Measurements from ENCODE around the gene CHGA. TPM values are rescaled to one million over a fixed set of nuclear protein-coding genes. Genes with fewer than 3 reads are reported as not detected.

CHGA gene
- total RNA-seq, 2 donors from 2014 or later: 40.5 to 55.7 TPM

- H3K4me3 ChIP-seq: no peak overlapping the region
- intact Hi-C loops (cut with DNase I): no loop called here
- TF ChIP-seq CTCF (IDR thresholded peaks at IDR 0.05) (no peak), POLR2A (IDR thresholded peaks at IDR 0.05) (no peak), POLR2AphosphoS5 (IDR thresholded peaks at IDR 0.05) (no peak)
- no peak overlapping the region for H3K27ac ChIP-seq
- no peaks in the 10 kb centered on the region for H3K27me3 ChIP-seq (replicated peaks; ENCODE audit: insufficient read depth)
- no peaks in the 10 kb centered on the region for H3K36me3 ChIP-seq
- H3K9me3 ChIP-seq: no peaks in the 10 kb centered on the region
- H3K4me1 ChIP-seq (replicated peaks): no peaks in the 10 kb centered on the region
- WGBS: 91% methylated on average over 11 of the region's 11 CpGs
- DNase-seq (ENCODE audit: low spot score): no peak
Measured at GRCh38 chr14:92940543-92940942, 17.6 kb downstream of the CHGA start.

- no peaks in the 10 kb centered on the region for H3K36me3 ChIP-seq
Measured at GRCh38 chr14:92941531-92941930, 18.6 kb downstream of the CHGA start.

GRCh38 chr14:92942136-92942535, 19.2 kb downstream of the CHGA start:
- TF ChIP-seq POLR2AphosphoS5 (IDR thresholded peaks at IDR 0.05) (no peak), POLR2A (IDR thresholded peaks at IDR 0.05) (no peak), CTCF (IDR thresholded peaks at IDR 0.05) (no peak)
- Histone ChIP-seq H3K9me3 (no peaks in the 10 kb centered on the region), H3K4me1 (replicated peaks) (peaks cover 4% of the 10 kb centered on the region), H3K27me3 (replicated peaks; ENCODE audit: insufficient read depth) (no peaks in the 10 kb centered on the region), H3K27ac (no peak overlapping the region), H3K36me3 (no peaks in the 10 kb centered on the region), H3K4me3 (no peak overlapping the region)
- intact Hi-C loops (cut with DNase I): no loop called here
- DNase-seq (ENCODE audit: low spot score): no peak
- WGBS: 83% methylated on average over 5 of the region's 5 CpGs

More at GRCh38 chr14:92941531-92941930, 18.6 kb downstream of the CHGA start:
- 94% methylated on average over 29 of the region's 30 CpGs for WGBS
- Histone ChIP-seq H3K4me3 (no peak overlapping the region), H3K4me1 (replicated peaks) (peaks cover 2% of the 10 kb centered on the region), H3K27me3 (replicated peaks; ENCODE audit: insufficient read depth) (no peaks in the 10 kb centered on the region), H3K27ac (no peak overlapping the region), H3K9me3 (no peaks in the 10 kb centered on the region)
- intact Hi-C loops (cut with DNase I): no loop called here
- TF ChIP-seq POLR2A (IDR thresholded peaks at IDR 0.05): no peak
- no peak for DNase-seq (ENCODE audit: low spot score)

GRCh38 chr14:92942576-92942975, 19.6 kb downstream of the CHGA start:
- DNase-seq (ENCODE audit: low spot score): no peak
- Histone ChIP-seq H3K4me1 (replicated peaks) (peaks cover 4% of the 10 kb centered on the region), H3K4me3 (no peak overlapping the region), H3K27ac (no peak overlapping the region), H3K27me3 (replicated peaks; ENCODE audit: insufficient read depth) (no peaks in the 10 kb centered on the region), H3K9me3 (no peaks in the 10 kb centered on the region), H3K36me3 (no peaks in the 10 kb centered on the region)
- TF ChIP-seq CTCF (IDR thresholded peaks at IDR 0.05) (no peak), POLR2A (IDR thresholded peaks at IDR 0.05) (no peak), POLR2AphosphoS5 (IDR thresholded peaks at IDR 0.05) (no peak)
- intact Hi-C loops (cut with DNase I): no loop called here
- WGBS: 84% methylated on average over 8 of the region's 8 CpGs

- WGBS: 90% methylated on average over 29 of the region's 30 CpGs
- intact Hi-C loops (cut with DNase I): no loop called here
- Histone ChIP-seq H3K27ac (no peak overlapping the region), H3K9me3 (no peaks in the 10 kb centered on the region), H3K36me3 (no peaks in the 10 kb centered on the region), H3K4me1 (replicated peaks) (peaks cover 4% of the 10 kb centered on the region), H3K4me3 (no peak overlapping the region), H3K27me3 (replicated peaks; ENCODE audit: insufficient read depth) (no peaks in the 10 kb centered on the region)
- TF ChIP-seq POLR2A (IDR thresholded peaks at IDR 0.05) (no peak), POLR2AphosphoS5 (IDR thresholded peaks at IDR 0.05) (no peak), CTCF (IDR thresholded peaks at IDR 0.05) (no peak)
- no peak for DNase-seq (ENCODE audit: low spot score)
Measured at GRCh38 chr14:92942976-92943710, 20.2 kb downstream of the CHGA start.

Measured in prostate gland (tissue), 2 donors.